Cardiac fibroblast (primary cell): Measurements from ENCODE around the gene POLR3B.
"Not testable (repeated sequence)": the region's sequence is repeated elsewhere in the genome, so short reads cannot be mapped to it uniquely, and the experiment has no call there.

Experiments
- DNase-seq, 2 donors: peaks; one replicate each; pipeline versions ENCODE4 v3.0.0 to v3.0.0-alpha.2; 2010; ENCODE audit warnings: low read depth in 2 of 2
- H3K4me3 ChIP-seq, 2 donors: replicated peaks in 1 of 2; 1 replicate in 1 of 2; 2 replicates in 1 of 2; pipeline ENCODE4 v1.5.1; 2011; ENCODE audit warnings: low read depth in 2 of 2, low read length in 2 of 2, mild to moderate bottlenecking in 2 of 2, moderate library complexity in 1 of 2
- CTCF ChIP-seq: IDR thresholded peaks from one replicate; pipeline ENCODE4 v1.5.1; 2011; ENCODE audit warnings: low read depth, mild to moderate bottlenecking, low read length, inconsistent platforms

Gene POLR3B

GRCh38 chr12:106378788-106379187 is 21.2 kb downstream of the POLR3B start:
- TF ChIP-seq CTCF, result no peak
- no peak for DNase-seq
- no peak overlapping the region for H3K4me3 ChIP-seq

- no peak for DNase-seq
- no peak for TF ChIP-seq CTCF
- H3K4me3 ChIP-seq, result no peak overlapping the region
These were observed 23.4 kb downstream of the POLR3B start for GRCh38 chr12:106380954-106381353.

GRCh38 chr12:106381866-106382265 is 24.3 kb downstream of the POLR3B start:
- DNase-seq, H3K4me3 ChIP-seq: not testable (repeated sequence)

- DNase-seq, result peak; percentile 21 to 40
- no peak overlapping the region for H3K4me3 ChIP-seq
- TF ChIP-seq CTCF, result no peak
These were observed 29.4 kb downstream of the POLR3B start for GRCh38 chr12:106386813-106387535.

- no peak for TF ChIP-seq CTCF
- DNase-seq, result no peak
- no peak overlapping the region for H3K4me3 ChIP-seq
These were observed 30.4 kb downstream of the POLR3B start for GRCh38 chr12:106387848-106388377.

- TF ChIP-seq CTCF, result no peak
- no peak overlapping the region for H3K4me3 ChIP-seq
- peak in 1 of 2 donors; percentile 29 for DNase-seq
These were observed 31.6 kb downstream of the POLR3B start for GRCh38 chr12:106389151-106389550.

GRCh38 chr12:106392759-106393158 is 35.2 kb downstream of the POLR3B start:
- TF ChIP-seq CTCF, result no peak
- no peak for DNase-seq
- H3K4me3 ChIP-seq, result no peak overlapping the region
